HG03159 (cell line): ENCODE results near the gene PLCB3.

Source experiments
- ATAC-seq: cut with Tn5 transposase; IDR thresholded peaks from one replicate; pipeline ENCODE4 v1.9.1; 2021; ENCODE audit warnings: mild to moderate bottlenecking, moderate library complexity; ENCODE audit not compliant: unreplicated experiment

Gene PLCB3

GRCh38 chr11:64220798-64221197, 30.5 kb upstream of the PLCB3 start:
- ATAC-seq = no peak

GRCh38 chr11:64222651-64223000, 28.7 kb upstream of the PLCB3 start:
- no peak for ATAC-seq

- no peak for ATAC-seq
Measured at GRCh38 chr11:64223001-64223651, 28.2 kb upstream of the PLCB3 start.

- no peak for ATAC-seq
Measured at GRCh38 chr11:64224151-64224890, 27.0 kb upstream of the PLCB3 start.

- ATAC-seq = no peak
Measured at GRCh38 chr11:64224891-64225607, 26.3 kb upstream of the PLCB3 start.

- ATAC-seq = peak; percentile 51
Measured at GRCh38 chr11:64225608-64226506, 25.5 kb upstream of the PLCB3 start, which contains the start of the genes NUDT22 and TRPT1. TSS of gene NUDT22 (plus strand) at chr11:64226274. CDS start at chr11:64226653, 379 bp downstream. TSS of gene TRPT1 (minus strand) at chr11:64226186. CDS start at chr11:64225860, 326 bp downstream.

- ATAC-seq = peak; percentile 29
Measured at GRCh38 chr11:64226507-64227051, 24.8 kb upstream of the PLCB3 start.

- no peak for ATAC-seq
Measured at GRCh38 chr11:64227405-64227956, 23.8 kb upstream of the PLCB3 start.

- no peak for ATAC-seq
Measured at GRCh38 chr11:64229090-64229743, 22.1 kb upstream of the PLCB3 start.

- no peak for ATAC-seq
Measured at GRCh38 chr11:64229744-64230170, 21.6 kb upstream of the PLCB3 start.

- ATAC-seq = peak; percentile 33
Measured at GRCh38 chr11:64230171-64230984, 21.0 kb upstream of the PLCB3 start, which contains the start of gene DNAJC4. TSS of gene DNAJC4 (plus strand) at chr11:64230548. CDS start at chr11:64230855, 307 bp downstream.

GRCh38 chr11:64230985-64231365, 20.4 kb upstream of the PLCB3 start:
- ATAC-seq = no peak

- no peak for ATAC-seq
Measured at GRCh38 chr11:64231546-64231945, 19.8 kb upstream of the PLCB3 start.

- no peak for ATAC-seq
Measured at GRCh38 chr11:64232182-64232966, 19.0 kb upstream of the PLCB3 start.

- ATAC-seq = no peak
Measured at GRCh38 chr11:64232967-64233315, 18.4 kb upstream of the PLCB3 start.

GRCh38 chr11:64233913-64234586, 17.3 kb upstream of the PLCB3 start, which contains the start of gene VEGFB:
TSS of gene VEGFB (plus strand) at chr11:64234584. CDS start at chr11:64234834, 250 bp downstream.
- ATAC-seq = no peak

- ATAC-seq = no peak
Measured at GRCh38 chr11:64234647-64235379, 16.5 kb upstream of the PLCB3 start.
